Choroid plexus epithelial cell (primary cell): Measurements from ENCODE around the gene TMBIM6.

Experiments used
- DNase-seq: peaks from one replicate; pipeline ENCODE4 v3.0.0-alpha.2; 2010; ENCODE audit warnings: low read depth
- H3K4me3 ChIP-seq: 2 replicates; pipeline ENCODE4 v1.5.1; 2011; ENCODE audit warnings: low read depth, mild to moderate bottlenecking, control low read depth, low read length, moderate library complexity
- CTCF ChIP-seq: conservative IDR thresholded peaks from 2 replicates; pipeline ENCODE4 v1.5.1; 2011; ENCODE audit warnings: low read depth, mild to moderate bottlenecking, control low read depth, inconsistent platforms, low read length, moderate library complexity

TMBIM6 gene

GRCh38 chr12:49811136-49811535, 69.8 kb downstream of the TMBIM6 start:
- no peak for DNase-seq
- no peak for TF ChIP-seq CTCF
- no peak overlapping the region for H3K4me3 ChIP-seq

- TF ChIP-seq CTCF = no peak
- DNase-seq = no peak
- no peak overlapping the region for H3K4me3 ChIP-seq
These were observed 70.6 kb downstream of the TMBIM6 start for GRCh38 chr12:49811961-49812401.

- DNase-seq = no peak
- TF ChIP-seq CTCF = no peak
- H3K4me3 ChIP-seq = no peak overlapping the region
These were observed 71.8 kb downstream of the TMBIM6 start for GRCh38 chr12:49813131-49813530.
